H1 (cell line): ENCODE results near the gene UBAP1L. TPM values are rescaled to one million over a fixed set of nuclear protein-coding genes. Genes with fewer than 3 reads are reported as not detected.

Experiments
- CTCF ChIA-PET: fragments of 300-600 bp; sonication (Branson Sonifier 250); formaldehyde crosslinking; loops from one replicate; lab custom pipeline; 2021; ENCODE audit not compliant: partially characterized antibody; lab: Charles Lee
- POLR2A ChIA-PET: fragments of 300-600 bp; sonication (Branson Sonifier 250); formaldehyde crosslinking; loops from one replicate; lab custom pipeline; 2021; ENCODE audit warnings: inconsistent platforms; ENCODE audit not compliant: partially characterized antibody; lab: Charles Lee
- DNase-seq, 2 experiments: peaks; one replicate each; pipeline versions ENCODE4 v3.0.0 to v3.0.0-alpha.2; 2010 to 2022; ENCODE audit warnings: low spot score in 2 of 2, low read depth in 1 of 2, mixed read lengths in 1 of 2
- FAIRE-seq: peaks from 2 replicates; lab custom pipeline; 2011; peaks lifted over from hg19 to GRCh38; lab: Jason Lieb, UNC
- H2AFZ ChIP-seq: 2 replicates; pipeline ENCODE4 v1.8.1; 2012; ENCODE audit warnings: low read length, inconsistent platforms
- H2AK5ac ChIP-seq: 2 replicates; pipeline ENCODE4 v1.6.1; 2013; ENCODE audit warnings: low read depth, low read length
- H2BK120ac ChIP-seq: replicated peaks from 2 replicates; pipeline ENCODE3; 2013; ENCODE audit warnings: low read depth, low read length, inconsistent platforms
- H2BK12ac ChIP-seq: 2 replicates; pipeline ENCODE4 v1.6.1; 2013; ENCODE audit warnings: low read depth, low read length
- H2BK15ac ChIP-seq: 2 replicates; pipeline ENCODE4 v1.6.1; 2013; ENCODE audit warnings: low read length
- H2BK20ac ChIP-seq: 2 replicates; pipeline ENCODE4 v1.6.1; 2013; ENCODE audit warnings: low read length
- H2BK5ac ChIP-seq: 2 replicates; pipeline ENCODE4 v1.6.1; 2013; ENCODE audit warnings: low read depth, low read length
- H3K14ac ChIP-seq: 2 replicates; pipeline ENCODE4 v1.6.1; 2013; ENCODE audit warnings: inconsistent platforms; ENCODE audit not compliant: insufficient read length
- H3K18ac ChIP-seq: 2 replicates; pipeline ENCODE4 v1.6.1; 2013; ENCODE audit warnings: low read length; ENCODE audit errors: extremely low read depth
- H3K23ac ChIP-seq: 2 replicates; pipeline ENCODE4 v1.6.1; 2013; ENCODE audit warnings: inconsistent platforms; ENCODE audit not compliant: insufficient read length
- H3K23me2 ChIP-seq: 2 replicates; pipeline ENCODE4 v1.6.1; 2013; ENCODE audit warnings: low read depth, low read length
- H3K27ac ChIP-seq: 2 replicates; pipeline ENCODE4 v1.6.1; 2011; ENCODE audit warnings: low read depth, low read length, inconsistent platforms
- H3K27me3 ChIP-seq, 4 experiments: replicated peaks in 1 of 4; 1 replicate in 1 of 4; 2 replicates in 3 of 4; pipeline versions ENCODE4 v1.6.1 to v1.8.1; 2011 to 2013; ENCODE audit warnings: low read length in 3 of 4, mild to moderate bottlenecking in 3 of 4, inconsistent platforms in 2 of 4, mixed read lengths in 2 of 4, moderate library complexity in 1 of 4; ENCODE audit not compliant: control insufficient read depth in 3 of 4, insufficient read depth in 3 of 4; ENCODE audit errors: extremely low read depth in 1 of 4
- H3K36me3 ChIP-seq, 4 experiments: 2 replicates each; pipeline versions ENCODE4 v1.6.1 to v1.8.1; 2011 to 2013; ENCODE audit warnings: mild to moderate bottlenecking in 4 of 4, low read length in 3 of 4, moderate library complexity in 2 of 4, control low read depth in 1 of 4, inconsistent platforms in 1 of 4; ENCODE audit not compliant: insufficient read depth in 4 of 4, control insufficient read depth in 2 of 4
- H3K4ac ChIP-seq: replicated peaks from 2 replicates; pipeline ENCODE3; 2013; ENCODE audit warnings: low read length, low read depth, mixed read lengths, inconsistent platforms; ENCODE audit not compliant: insufficient read length
- H3K4me1 ChIP-seq, 4 experiments: replicated peaks in 1 of 4; 1 replicate in 1 of 4; 2 replicates in 3 of 4; pipeline versions ENCODE4 v1.6.1 to v1.8.1; 2011 to 2013; ENCODE audit warnings: low read length in 3 of 4, inconsistent platforms in 2 of 4, mixed read lengths in 1 of 4; ENCODE audit not compliant: insufficient read depth in 4 of 4, control insufficient read depth in 3 of 4
- H3K4me2 ChIP-seq, 2 experiments: 2 replicates each; pipeline versions ENCODE4 v1.6.1 to v1.8.1; 2011 to 2013; ENCODE audit warnings: low read depth in 2 of 2, low read length in 2 of 2, control low read depth in 1 of 2, inconsistent platforms in 1 of 2, mild to moderate bottlenecking in 1 of 2; ENCODE audit not compliant: insufficient read depth in 1 of 2
- H3K4me3 ChIP-seq, 4 experiments: fragments of 200-600, 300-600 bp in 1 of 4; sonication (generic), shearing (Covaris generic), sonication (Bioruptor Twin) in 1 of 4; 2 replicates each; pipeline versions ENCODE4 v1.5.1 to v1.8.1; 2011 to 2016; ENCODE audit warnings: low read length in 4 of 4, low read depth in 3 of 4, control low read depth in 2 of 4, inconsistent platforms in 2 of 4, mild to moderate bottlenecking in 2 of 4, mixed read lengths in 1 of 4, moderate library complexity in 1 of 4; ENCODE audit not compliant: insufficient read depth in 2 of 4; ENCODE audit errors: extremely low read depth in 1 of 4
- H3K56ac ChIP-seq: replicated peaks from 2 replicates; pipeline ENCODE3; 2013; ENCODE audit warnings: low read depth, mild to moderate bottlenecking, mixed read lengths, low read length, inconsistent platforms; ENCODE audit not compliant: insufficient read length
- H3K79me1 ChIP-seq: 2 replicates; pipeline ENCODE4 v1.6.1; 2013; ENCODE audit warnings: low read depth, low read length, control low read depth
- H3K79me2 ChIP-seq, 2 experiments: 2 replicates each; pipeline versions ENCODE4 v1.6.1 to v1.8.1; 2012 to 2013; ENCODE audit warnings: low read length in 2 of 2, mild to moderate bottlenecking in 2 of 2, inconsistent platforms in 1 of 2; ENCODE audit not compliant: insufficient read depth in 2 of 2, control insufficient read depth in 1 of 2
- H3K9ac ChIP-seq, 4 experiments: replicated peaks in 1 of 4; 1 replicate in 1 of 4; 2 replicates in 3 of 4; pipeline versions ENCODE4 v1.6.1 to v1.8.1; 2011 to 2013; ENCODE audit warnings: low read depth in 3 of 4, low read length in 3 of 4, control low read depth in 2 of 4, mild to moderate bottlenecking in 2 of 4, moderate library complexity in 2 of 4, inconsistent platforms in 1 of 4; ENCODE audit errors: extremely low read depth in 1 of 4
- H3K9me3 ChIP-seq, 2 experiments: 2 replicates each; pipeline versions ENCODE4 v1.6.1 to v1.8.1; 2012 to 2013; ENCODE audit warnings: mild to moderate bottlenecking in 2 of 2, moderate library complexity in 2 of 2, control low read depth in 1 of 2, inconsistent platforms in 1 of 2, low read depth in 1 of 2, low read length in 1 of 2, mixed read lengths in 1 of 2; ENCODE audit not compliant: insufficient read depth in 2 of 2
- H4K20me1 ChIP-seq, 2 experiments: replicated peaks in 1 of 2; 2 replicates each; pipeline versions ENCODE3 to v1.8.1; 2011 to 2013; ENCODE audit warnings: inconsistent platforms in 2 of 2, low read length in 2 of 2, mild to moderate bottlenecking in 1 of 2; ENCODE audit not compliant: insufficient read depth in 2 of 2, control insufficient read depth in 1 of 2
- H4K5ac ChIP-seq: 2 replicates; pipeline ENCODE4 v1.6.1; 2013; ENCODE audit warnings: low read length, low read depth, mixed read lengths, inconsistent platforms; ENCODE audit not compliant: insufficient read length
- H4K8ac ChIP-seq: 2 replicates; pipeline ENCODE4 v1.8.0; 2013; ENCODE audit warnings: mild to moderate bottlenecking, moderate library complexity, low read length, inconsistent platforms; ENCODE audit not compliant: insufficient read depth; ENCODE audit errors: extremely low read depth
- H4K91ac ChIP-seq: replicated peaks from 2 replicates; pipeline ENCODE3; 2013; ENCODE audit warnings: low read length, mixed read lengths, inconsistent platforms; ENCODE audit not compliant: insufficient read length
- RXRA ChIP-seq: IDR thresholded peaks from 2 replicates; pipeline ENCODE4 v1.6.1; 2011; ENCODE audit warnings: low read depth, mild to moderate bottlenecking, low read length, moderate library complexity; ENCODE audit not compliant: insufficient read depth
- TAF7 ChIP-seq: optimal IDR thresholded peaks from 2 replicates; pipeline ENCODE3; 2011; ENCODE audit warnings: low read depth, mild to moderate bottlenecking, inconsistent platforms, low read length, moderate library complexity, borderline replicate concordance
- TCF12 ChIP-seq: IDR thresholded peaks from 2 replicates; pipeline ENCODE4 v1.6.1; 2011; ENCODE audit warnings: low read depth, mild to moderate bottlenecking, low read length
- WGBS, 2 experiments: shearing (Covaris generic) in 1 of 2; methylation state at CpG; one replicate each; pipeline versions ENCODE4 v1.1.6 to v1.1.7; 2013 to 2015; ENCODE audit warnings: low lambda C conversion rate in 2 of 2, mixed read lengths in 2 of 2, inconsistent platforms in 1 of 2, low coverage in 1 of 2, missing lambda C conversion rate in 1 of 2; ENCODE audit not compliant: insufficient replicate concordance in 2 of 2, insufficient coverage in 1 of 2, insufficient read length in 1 of 2; ENCODE audit errors: extremely low coverage in 1 of 2, missing lambda C conversion rate in 1 of 2; 5-methylcytosine and 5-hydroxymethylcytosine counted together
- polyA plus RNA-seq, 7 experiments: library from polyadenylated mRNA; depleted of rRNA in 3 of 7; stranded (reverse) in 5 of 7; unstranded in 2 of 7; fragments of >200 nt in 5 of 7; fragments of 200-250 nt in 2 of 7; gene quantifications; 1 replicate in 5 of 7; 2 replicates in 1 of 7; 4 replicates in 1 of 7; pipeline versions ENCODE4 v1.2.1 to v1.2.3, GENCODE V29; 2011 to 2013; ENCODE audit warnings: missing spikeins in 2 of 7, mixed read lengths in 2 of 7
- total RNA-seq: library from RNA; stranded (reverse); fragmentation: NEBNext Ultra II Directional; extraction: Animal tissue kit (Norgen Biotek cat#: 25700); gene quantifications from 2 replicates; pipeline ENCODE4 v1.2.1, GENCODE V29; 2021

UBAP1L gene
- total and polyA plus RNA-seq, 2 of the 8 experiments (the other 6 are each of a cell fraction or from before 2014, with no cell fraction given) = 0.67 to 1.7 TPM

DNA sequence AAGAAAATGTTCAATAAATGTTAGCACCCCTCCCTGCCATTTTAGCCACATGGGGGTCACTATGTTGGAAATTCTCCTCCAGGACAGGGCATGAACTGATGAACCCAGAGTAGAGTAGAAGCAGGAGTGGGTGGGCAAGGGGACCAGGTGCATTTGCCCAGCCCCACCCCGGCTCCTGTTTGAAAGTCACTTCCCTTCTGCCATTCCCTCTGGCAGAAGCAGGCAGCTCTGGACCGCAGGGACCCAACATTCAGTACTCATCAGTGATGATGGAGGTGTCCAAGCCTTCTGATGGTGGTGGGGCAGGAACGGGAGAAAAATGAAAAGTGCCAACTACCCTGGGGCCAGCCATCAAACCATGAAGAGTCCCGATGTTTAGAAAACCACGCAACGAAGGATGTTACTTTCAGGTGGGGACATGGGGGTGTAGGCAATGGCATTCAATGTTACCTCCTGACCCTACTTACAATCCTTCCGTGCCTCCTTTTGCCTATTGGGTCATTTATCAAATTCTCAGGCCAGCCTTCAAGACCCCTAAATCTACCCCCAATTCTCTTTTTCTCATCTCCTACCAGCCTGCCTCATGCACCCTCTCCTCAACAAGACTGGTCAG is 17.2 kb downstream of the UBAP1L start:
- TF ChIP-seq RXRA (no peak), TAF7 (no peak), TCF12 (no peak)
- Histone ChIP-seq H2BK20ac (no peak overlapping the region), H3K4me3 (no peak overlapping the region), H4K91ac (no peak overlapping the region), H3K4ac (no peak overlapping the region), H3K56ac (no peak overlapping the region), H4K20me1 (no peaks in the 10 kb centered on the region), H4K5ac (no peak overlapping the region), H2AK5ac (no peak overlapping the region), H2AFZ (no peak overlapping the region), H3K4me1 (peaks cover 0 to 3% (median under 1%) of the 10 kb centered on the region in 4 experiments; a peak in 3 of 7 replicates), H3K27me3 (peaks cover 0 to 6% (median 4%) of the 10 kb centered on the region in 4 experiments; a peak in 3 of 7 replicates), H3K79me1 (no peaks in the 10 kb centered on the region), H2BK5ac (no peak overlapping the region), H3K27ac (no peak overlapping the region), H3K23me2 (peaks cover 5% of the 10 kb centered on the region; the same call in 1 of the 2 replicates), H3K23ac (no peak overlapping the region), H3K79me2 (no peaks in the 10 kb centered on the region), H3K36me3 (no peaks in the 10 kb centered on the region), H2BK15ac (no peak overlapping the region), H3K9ac (no peak overlapping the region), H3K4me2 (no peak overlapping the region), H3K9me3 (no peaks in the 10 kb centered on the region), H2BK12ac (no peak overlapping the region), H3K14ac (no peak overlapping the region), H2BK120ac (no peak overlapping the region), H4K8ac (no peak overlapping the region), H3K18ac (no peak overlapping the region)
- WGBS, 2 experiments = 89% methylated on average over 7 of the region's 7 CpGs; no CpG with 5 or more reads in 1 of the 2 experiments
- DNase-seq (no peak), FAIRE-seq (no peak)
- ChIA-PET CTCF (interaction anchor here (1.5 to 9.6 kb wide), 6 partner anchors 13 to 64 kb away, joined by 4 to 259 read pairs (median 42); partner anchors contain the start of gene KBTBD13), POLR2A (interaction anchor here (1.0 kb wide), 1 partner anchor 10 kb away, joined by 3 read pairs; no protein-coding TSS in a partner anchor)
